Measurements from ENCODE around the gene IQSEC3. TPM values are rescaled to one million over a fixed set of nuclear protein-coding genes. Genes with fewer than 3 reads are reported as not detected.
A peak's percentile ranks its signal among the peaks of the same experiment; 100 is the strongest.

Gene IQSEC3
- total RNA-seq, 2 experiments from 2014 or later: not detected

- intact Hi-C loops (cut with micrococcal nuclease; ENCODE audit: unreplicated experiment): no loop called here
- BruUV-seq (replicated peaks): no TSS peak
- no peak for TF ChIP-seq CTCF (conservative IDR thresholded peaks at IDR 0.05; ENCODE audit: low read length)
- TF ChIP-seq EZH2phosphoT487 (IDR thresholded peaks at IDR 0.05; ENCODE audit: borderline replicate concordance, low read depth, low read length): no peak
Observed at GRCh38 chr12:218221-218620, 151.7 kb downstream of the IQSEC3 start.

GRCh38 chr12:218728-219590 lies 152.4 kb downstream of the IQSEC3 start:
- ChIA-PET CTCF (ENCODE audit: unreplicated experiment) (interaction anchor here (1.1 kb wide), 1 partner anchor 15 kb away, joined by 3 read pairs; no protein-coding TSS in a partner anchor), POLR2A (no interaction called here)
- no peak overlapping the region for H3K4me3 ChIP-seq (ENCODE audit: low read depth, low read length, poor library complexity, severe bottlenecking)
- H4K20me1 ChIP-seq (ENCODE audit: insufficient read depth, low read length): no peaks in the 10 kb centered on the region
- H3K36me3 ChIP-seq (ENCODE audit: insufficient read depth, low read length): no peaks in the 10 kb centered on the region
- intact Hi-C loops (cut with micrococcal nuclease; ENCODE audit: unreplicated experiment): no loop called here
- no peak overlapping the region for H2AFZ ChIP-seq (ENCODE audit: low read length)
- no peak for TF ChIP-seq EZH2phosphoT487 (IDR thresholded peaks at IDR 0.05; ENCODE audit: borderline replicate concordance, low read depth, low read length)
- no peak for TF ChIP-seq CTCF (conservative IDR thresholded peaks at IDR 0.05; ENCODE audit: low read length)
- no peaks in the 10 kb centered on the region for H3K79me2 ChIP-seq (ENCODE audit: insufficient read depth, low read depth, low read length)
- H3K4me1 ChIP-seq (ENCODE audit: insufficient read depth, low read length, poor library complexity, severe bottlenecking): no peaks in the 10 kb centered on the region
- no peak for DNase-seq (ENCODE audit: low spot score)
- H3K27ac ChIP-seq (ENCODE audit: low read depth, low read length, poor library complexity, severe bottlenecking): no peak overlapping the region
- H3K9me3 ChIP-seq (ENCODE audit: low read length): no peaks in the 10 kb centered on the region
- no peak overlapping the region for H3K4me2 ChIP-seq (ENCODE audit: low read length)
- no TSS peak for BruUV-seq (replicated peaks)
- H3K9me2 ChIP-seq (ENCODE audit: insufficient read depth, low read length): no peaks in the 10 kb centered on the region

More at GRCh38 chr12:218221-218620, 151.7 kb downstream of the IQSEC3 start:
- no peak for DNase-seq (ENCODE audit: low spot score)
- ChIA-PET CTCF (ENCODE audit: unreplicated experiment) (no interaction called here), POLR2A (no interaction called here)
- Histone ChIP-seq H4K20me1 (ENCODE audit: insufficient read depth, low read length) (no peaks in the 10 kb centered on the region), H3K9me3 (ENCODE audit: low read length) (no peaks in the 10 kb centered on the region), H3K9me2 (ENCODE audit: insufficient read depth, low read length) (no peaks in the 10 kb centered on the region), H3K36me3 (ENCODE audit: insufficient read depth, low read length) (no peaks in the 10 kb centered on the region), H3K27ac (ENCODE audit: low read depth, low read length, poor library complexity, severe bottlenecking) (no peak overlapping the region), H3K4me3 (ENCODE audit: low read depth, low read length, poor library complexity, severe bottlenecking) (no peak overlapping the region), H2AFZ (ENCODE audit: low read length) (no peak overlapping the region), H3K4me2 (ENCODE audit: low read length) (no peak overlapping the region), H3K4me1 (ENCODE audit: insufficient read depth, low read length, poor library complexity, severe bottlenecking) (no peaks in the 10 kb centered on the region), H3K79me2 (ENCODE audit: insufficient read depth, low read depth, low read length) (no peaks in the 10 kb centered on the region)

GRCh38 chr12:219891-220352 lies 153.4 kb downstream of the IQSEC3 start:
- CTCF ChIA-PET (ENCODE audit: unreplicated experiment): interaction anchor here (1.1 kb wide), 1 partner anchor 14 kb away, joined by 3 read pairs; no protein-coding TSS in a partner anchor
- Histone ChIP-seq H2AFZ (ENCODE audit: low read length) (no peak overlapping the region), H3K4me1 (ENCODE audit: insufficient read depth, low read length, poor library complexity, severe bottlenecking) (no peaks in the 10 kb centered on the region), H3K79me2 (ENCODE audit: insufficient read depth, low read depth, low read length) (no peaks in the 10 kb centered on the region), H3K9me2 (ENCODE audit: insufficient read depth, low read length) (no peaks in the 10 kb centered on the region), H4K20me1 (ENCODE audit: insufficient read depth, low read length) (no peaks in the 10 kb centered on the region), H3K36me3 (ENCODE audit: insufficient read depth, low read length) (no peaks in the 10 kb centered on the region), H3K4me3 (ENCODE audit: low read depth, low read length, poor library complexity, severe bottlenecking) (no peak overlapping the region), H3K9me3 (ENCODE audit: low read length) (no peaks in the 10 kb centered on the region), H3K27ac (ENCODE audit: low read depth, low read length, poor library complexity, severe bottlenecking) (no peak overlapping the region), H3K4me2 (ENCODE audit: low read length) (no peak overlapping the region)
- POLR2A ChIA-PET: interaction anchor here (0.6 kb wide), 1 partner anchor 571 kb away, joined by 3 read pairs; no protein-coding TSS in a partner anchor
- TF ChIP-seq CTCF (conservative IDR thresholded peaks at IDR 0.05; ENCODE audit: low read length) (peak; percentile 86), EZH2phosphoT487 (IDR thresholded peaks at IDR 0.05; ENCODE audit: borderline replicate concordance, low read depth, low read length) (no peak)
- BruUV-seq (replicated peaks): no TSS peak
- peak; percentile 81 for DNase-seq (ENCODE audit: low spot score)
- intact Hi-C loops (cut with micrococcal nuclease; ENCODE audit: unreplicated experiment): no loop called here

All from OCI-LY7 (cell line).